K562 (cell line): ENCODE measurements around the gene C1orf122. TPM values are rescaled to one million over a fixed set of nuclear protein-coding genes. Genes with fewer than 3 reads are reported as not detected.

Source experiments
- C11orf30 ChIP-seq: fragments of 450-650 bp; IDR thresholded peaks from 2 replicates; pipeline ENCODE4 v1.6.1; 2016; ENCODE audit warnings: low read depth, mild to moderate bottlenecking
- CBX2 ChIP-seq: fragments of 200-600 bp; sonication (generic); IDR thresholded peaks from one replicate; pipeline ENCODE4 v1.6.1; 2012; ENCODE audit warnings: mild to moderate bottlenecking, low read length, inconsistent platforms; ENCODE audit not compliant: insufficient read depth, poor library complexity, severe bottlenecking
- ESRRA ChIP-seq: fragments of 450-650 bp; IDR thresholded peaks from 2 replicates; pipeline ENCODE4 v1.6.1; 2014; ENCODE audit warnings: low read depth, mild to moderate bottlenecking, moderate library complexity, borderline replicate concordance
- ETS2 ChIP-seq: IDR thresholded peaks from 2 replicates; pipeline ENCODE4 v1.6.1; 2016; ENCODE audit warnings: borderline replicate concordance, missing genetic modification characterization, mild to moderate bottlenecking, moderate library complexity, missing compliant biosample characterization; ENCODE audit not compliant: poor library complexity, severe bottlenecking
- FOXK1 ChIP-seq: sonication (generic); formaldehyde crosslinking; IDR thresholded peaks from 2 replicates; pipeline ENCODE4 v1.8.0; 2022; ENCODE audit warnings: missing genetic modification reagents, mild to moderate bottlenecking, borderline replicate concordance
- MTA1 ChIP-seq: fragments of 450-650 bp; IDR thresholded peaks from 2 replicates; pipeline ENCODE4 v1.6.1; 2017; ENCODE audit warnings: borderline replicate concordance
- NELFE ChIP-seq: IDR thresholded peaks from 2 replicates; pipeline ENCODE4 v1.6.1; 2011; ENCODE audit warnings: mild to moderate bottlenecking; ENCODE audit not compliant: insufficient read depth, insufficient read length
- NR2C2 ChIP-seq, 2 experiments: fragments of 200-800 bp in 1 of 2; sonication (Bioruptor generic) in 1 of 2; sonication (generic) in 1 of 2; formaldehyde crosslinking in 1 of 2; IDR thresholded peaks; 2 replicates each; pipeline versions ENCODE4 v1.6.1 to v1.8.0; 2016 to 2022; ENCODE audit warnings: mild to moderate bottlenecking in 1 of 2, missing compliant biosample characterization in 1 of 2, missing genetic modification characterization in 1 of 2, missing genetic modification reagents in 1 of 2
- POLR2H ChIP-seq: IDR thresholded peaks from 2 replicates; pipeline ENCODE4 v1.6.1; 2016; ENCODE audit warnings: missing genetic modification characterization, low read depth, mild to moderate bottlenecking, control low read depth, missing compliant biosample characterization, moderate library complexity
- ZNF316 ChIP-seq: fragments of 450-650 bp; IDR thresholded peaks from 2 replicates; pipeline ENCODE4 v1.6.1; 2016
- polyA plus RNA-seq, 8 experiments: library from polyadenylated mRNA; depleted of rRNA in 4 of 8; stranded (reverse) in 5 of 8; unstranded in 3 of 8; fragments of >200 nt; fragmentation: Nextera tagmentation in 2 of 8; fragmentation: Illumina TruSeq in 1 of 8; extraction: Ambion mirVana in 2 of 8; extraction: Trizol in 1 of 8; gene quantifications; 2 replicates each; pipeline versions ENCODE4 v1.2.1 to v1.2.3, GENCODE V29; 2011 to 2014; ENCODE audit warnings: inconsistent platforms in 1 of 8, missing spikeins in 1 of 8
- total RNA-seq, 7 experiments: library from RNA; depleted of rRNA in 6 of 7; stranded (reverse); fragments of >200 nt in 6 of 7; fragmentation: Illumina TruSeq in 2 of 7; extraction: Trizol in 2 of 7; gene quantifications; 2 replicates each; pipeline versions ENCODE4 v1.2.1 to v1.2.3, GENCODE V29; 2011 to 2021; ENCODE audit warnings: low replicate concordance in 1 of 7
- TF ChIP-seq, protein P1 (sequence below): fragments of 450-650 bp; IDR thresholded peaks from 2 replicates; pipeline ENCODE4 v1.6.1; 2016; ENCODE audit warnings: mild to moderate bottlenecking
- TF ChIP-seq, protein P2 (sequence below), 2 experiments: fragments of 450-650 bp; IDR thresholded peaks; 2 replicates each; pipeline ENCODE4 v1.6.1; 2018; ENCODE audit warnings: mild to moderate bottlenecking in 2 of 2, low read depth in 1 of 2; ENCODE audit not compliant: partially characterized antibody in 2 of 2
- TF ChIP-seq, protein P3 (sequence below): fragments of 250-450 bp; sonication (Bioruptor Pico); IDR thresholded peaks from 2 replicates; pipeline ENCODE4 v1.5.0; 2021
- TF ChIP-seq, protein P4 (sequence below): sonication (generic); formaldehyde crosslinking; IDR thresholded peaks from 2 replicates; pipeline ENCODE4 v1.8.0; 2022; ENCODE audit warnings: missing genetic modification reagents, mild to moderate bottlenecking, borderline replicate concordance
- TF ChIP-seq, protein P5 (sequence below), 2 experiments: fragments of 450-650 bp in 1 of 2; sonication (generic) in 1 of 2; formaldehyde crosslinking in 1 of 2; IDR thresholded peaks in 1 of 2; conservative IDR thresholded peaks in 1 of 2; 2 replicates each; pipeline versions ENCODE4 v1.6.1 to v1.8.1; 2016 to 2023; ENCODE audit warnings: mild to moderate bottlenecking in 2 of 2, moderate library complexity in 2 of 2, inconsistent platforms in 1 of 2, missing genetic modification reagents in 1 of 2

Gene C1orf122
- total and polyA plus RNA-seq, 9 of the 15 experiments (the other 6 are each of a cell fraction or from before 2014, with no cell fraction given), result 3.6 to 70.9 (median 17.3) TPM

DNA sequence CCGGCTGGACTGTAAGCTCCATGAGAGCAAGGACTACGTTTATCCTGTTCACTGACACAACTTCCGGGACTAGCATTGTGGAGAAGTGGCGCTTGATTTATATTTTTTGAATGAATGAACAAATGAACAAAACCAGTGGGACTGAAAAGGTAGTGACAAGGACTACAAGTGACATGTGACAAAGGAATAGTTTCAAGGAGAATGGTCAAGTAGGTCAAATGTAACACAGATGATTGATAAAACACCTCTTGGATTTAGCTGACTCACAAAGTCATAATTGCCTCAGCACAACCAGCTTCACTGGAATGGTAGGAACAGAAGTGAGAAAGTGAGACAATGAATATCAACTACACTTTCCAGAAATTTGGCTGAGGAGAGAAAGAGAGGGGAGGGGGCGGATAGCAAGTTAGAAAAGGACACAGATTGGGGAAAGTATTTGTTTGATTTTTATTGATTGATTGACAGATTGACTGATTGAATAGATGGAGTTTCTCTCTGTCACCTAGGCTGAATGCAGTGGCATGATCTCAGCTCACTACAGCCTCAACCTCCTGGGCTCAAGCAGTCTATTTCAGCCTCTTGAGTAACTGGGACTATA is 37.6 kb downstream of the C1orf122 start (continued):
- TF ChIP-seq, protein P1, sequence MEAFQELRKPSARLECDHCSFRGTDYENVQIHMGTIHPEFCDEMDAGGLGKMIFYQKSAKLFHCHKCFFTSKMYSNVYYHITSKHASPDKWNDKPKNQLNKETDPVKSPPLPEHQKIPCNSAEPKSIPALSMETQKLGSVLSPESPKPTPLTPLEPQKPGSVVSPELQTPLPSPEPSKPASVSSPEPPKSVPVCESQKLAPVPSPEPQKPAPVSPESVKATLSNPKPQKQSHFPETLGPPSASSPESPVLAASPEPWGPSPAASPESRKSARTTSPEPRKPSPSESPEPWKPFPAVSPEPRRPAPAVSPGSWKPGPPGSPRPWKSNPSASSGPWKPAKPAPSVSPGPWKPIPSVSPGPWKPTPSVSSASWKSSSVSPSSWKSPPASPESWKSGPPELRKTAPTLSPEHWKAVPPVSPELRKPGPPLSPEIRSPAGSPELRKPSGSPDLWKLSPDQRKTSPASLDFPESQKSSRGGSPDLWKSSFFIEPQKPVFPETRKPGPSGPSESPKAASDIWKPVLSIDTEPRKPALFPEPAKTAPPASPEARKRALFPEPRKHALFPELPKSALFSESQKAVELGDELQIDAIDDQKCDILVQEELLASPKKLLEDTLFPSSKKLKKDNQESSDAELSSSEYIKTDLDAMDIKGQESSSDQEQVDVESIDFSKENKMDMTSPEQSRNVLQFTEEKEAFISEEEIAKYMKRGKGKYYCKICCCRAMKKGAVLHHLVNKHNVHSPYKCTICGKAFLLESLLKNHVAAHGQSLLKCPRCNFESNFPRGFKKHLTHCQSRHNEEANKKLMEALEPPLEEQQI, result no peak
- TF ChIP-seq, protein P2, sequence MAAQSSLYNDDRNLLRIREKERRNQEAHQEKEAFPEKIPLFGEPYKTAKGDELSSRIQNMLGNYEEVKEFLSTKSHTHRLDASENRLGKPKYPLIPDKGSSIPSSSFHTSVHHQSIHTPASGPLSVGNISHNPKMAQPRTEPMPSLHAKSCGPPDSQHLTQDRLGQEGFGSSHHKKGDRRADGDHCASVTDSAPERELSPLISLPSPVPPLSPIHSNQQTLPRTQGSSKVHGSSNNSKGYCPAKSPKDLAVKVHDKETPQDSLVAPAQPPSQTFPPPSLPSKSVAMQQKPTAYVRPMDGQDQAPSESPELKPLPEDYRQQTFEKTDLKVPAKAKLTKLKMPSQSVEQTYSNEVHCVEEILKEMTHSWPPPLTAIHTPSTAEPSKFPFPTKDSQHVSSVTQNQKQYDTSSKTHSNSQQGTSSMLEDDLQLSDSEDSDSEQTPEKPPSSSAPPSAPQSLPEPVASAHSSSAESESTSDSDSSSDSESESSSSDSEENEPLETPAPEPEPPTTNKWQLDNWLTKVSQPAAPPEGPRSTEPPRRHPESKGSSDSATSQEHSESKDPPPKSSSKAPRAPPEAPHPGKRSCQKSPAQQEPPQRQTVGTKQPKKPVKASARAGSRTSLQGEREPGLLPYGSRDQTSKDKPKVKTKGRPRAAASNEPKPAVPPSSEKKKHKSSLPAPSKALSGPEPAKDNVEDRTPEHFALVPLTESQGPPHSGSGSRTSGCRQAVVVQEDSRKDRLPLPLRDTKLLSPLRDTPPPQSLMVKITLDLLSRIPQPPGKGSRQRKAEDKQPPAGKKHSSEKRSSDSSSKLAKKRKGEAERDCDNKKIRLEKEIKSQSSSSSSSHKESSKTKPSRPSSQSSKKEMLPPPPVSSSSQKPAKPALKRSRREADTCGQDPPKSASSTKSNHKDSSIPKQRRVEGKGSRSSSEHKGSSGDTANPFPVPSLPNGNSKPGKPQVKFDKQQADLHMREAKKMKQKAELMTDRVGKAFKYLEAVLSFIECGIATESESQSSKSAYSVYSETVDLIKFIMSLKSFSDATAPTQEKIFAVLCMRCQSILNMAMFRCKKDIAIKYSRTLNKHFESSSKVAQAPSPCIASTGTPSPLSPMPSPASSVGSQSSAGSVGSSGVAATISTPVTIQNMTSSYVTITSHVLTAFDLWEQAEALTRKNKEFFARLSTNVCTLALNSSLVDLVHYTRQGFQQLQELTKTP (IDR thresholded peaks at IDR 0.05; ENCODE audit: low read depth in 1 of 2, partially characterized antibody in 2 of 2), result no peak
- TF ChIP-seq CBX2 (no peak), FOXK1 (CRISPR knock-in tag) (no peak), ESRRA (peak; percentile 51; the same call in 1 of the 2 replicates), NELFE (no peak), ZNF316 (peak; percentile 83), POLR2H (tag) (no peak), ETS2 (tag) (no peak), C11orf30 (peak; percentile 73), NR2C2 (CRISPR knock-in tag; IDR thresholded peaks at IDR 0.05) (no peak), NR2C2 (tag; IDR thresholded peaks at IDR 0.05) (peak; percentile 35; the same call in 1 of the 2 replicates), MTA1 (no peak)
- TF ChIP-seq, protein P3, sequence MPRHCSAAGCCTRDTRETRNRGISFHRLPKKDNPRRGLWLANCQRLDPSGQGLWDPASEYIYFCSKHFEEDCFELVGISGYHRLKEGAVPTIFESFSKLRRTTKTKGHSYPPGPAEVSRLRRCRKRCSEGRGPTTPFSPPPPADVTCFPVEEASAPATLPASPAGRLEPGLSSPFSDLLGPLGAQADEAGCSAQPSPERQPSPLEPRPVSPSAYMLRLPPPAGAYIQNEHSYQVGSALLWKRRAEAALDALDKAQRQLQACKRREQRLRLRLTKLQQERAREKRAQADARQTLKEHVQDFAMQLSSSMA, result no peak
- TF ChIP-seq, protein P4, sequence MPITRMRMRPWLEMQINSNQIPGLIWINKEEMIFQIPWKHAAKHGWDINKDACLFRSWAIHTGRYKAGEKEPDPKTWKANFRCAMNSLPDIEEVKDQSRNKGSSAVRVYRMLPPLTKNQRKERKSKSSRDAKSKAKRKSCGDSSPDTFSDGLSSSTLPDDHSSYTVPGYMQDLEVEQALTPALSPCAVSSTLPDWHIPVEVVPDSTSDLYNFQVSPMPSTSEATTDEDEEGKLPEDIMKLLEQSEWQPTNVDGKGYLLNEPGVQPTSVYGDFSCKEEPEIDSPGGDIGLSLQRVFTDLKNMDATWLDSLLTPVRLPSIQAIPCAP (CRISPR knock-in tag), result no peak
- TF ChIP-seq, protein P5, sequence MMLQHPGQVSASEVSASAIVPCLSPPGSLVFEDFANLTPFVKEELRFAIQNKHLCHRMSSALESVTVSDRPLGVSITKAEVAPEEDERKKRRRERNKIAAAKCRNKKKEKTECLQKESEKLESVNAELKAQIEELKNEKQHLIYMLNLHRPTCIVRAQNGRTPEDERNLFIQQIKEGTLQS (IDR thresholded peaks at IDR 0.05), result peak; percentile 15; the same call in 1 of the 2 replicates
- TF ChIP-seq, protein P5 (CRISPR knock-in tag; conservative IDR thresholded peaks at IDR 0.05), result no peak
